Adrenal gland (tissue), 5 donors: ENCODE measurements around the gene ABCC4.

ENCODE experiments used
- POLR2A ChIP-seq, 2 donors: fragments of 450-650 bp; IDR thresholded peaks; one replicate each; pipeline ENCODE4 v1.6.1; 2017; ENCODE audit warnings: antibody characterized with exemption in 2 of 2, mild to moderate bottlenecking in 2 of 2, moderate library complexity in 1 of 2
- TF ChIP-seq, protein P1 (sequence below), 6 experiments: fragments of 450-650 bp in 4 of 6; fragments of 200-600 bp in 2 of 6; sonication (generic) in 1 of 6; IDR thresholded peaks; 1 replicate in 5 of 6; 2 replicates in 1 of 6; pipeline versions ENCODE4 v1.5.1 to v1.8.0; 2016 to 2021; ENCODE audit warnings: antibody characterized with exemption in 6 of 6, mild to moderate bottlenecking in 2 of 6, moderate library complexity in 1 of 6
- donor health status: DM: no; HTN: no; CAD: no.

- TF ChIP-seq, protein P1, sequence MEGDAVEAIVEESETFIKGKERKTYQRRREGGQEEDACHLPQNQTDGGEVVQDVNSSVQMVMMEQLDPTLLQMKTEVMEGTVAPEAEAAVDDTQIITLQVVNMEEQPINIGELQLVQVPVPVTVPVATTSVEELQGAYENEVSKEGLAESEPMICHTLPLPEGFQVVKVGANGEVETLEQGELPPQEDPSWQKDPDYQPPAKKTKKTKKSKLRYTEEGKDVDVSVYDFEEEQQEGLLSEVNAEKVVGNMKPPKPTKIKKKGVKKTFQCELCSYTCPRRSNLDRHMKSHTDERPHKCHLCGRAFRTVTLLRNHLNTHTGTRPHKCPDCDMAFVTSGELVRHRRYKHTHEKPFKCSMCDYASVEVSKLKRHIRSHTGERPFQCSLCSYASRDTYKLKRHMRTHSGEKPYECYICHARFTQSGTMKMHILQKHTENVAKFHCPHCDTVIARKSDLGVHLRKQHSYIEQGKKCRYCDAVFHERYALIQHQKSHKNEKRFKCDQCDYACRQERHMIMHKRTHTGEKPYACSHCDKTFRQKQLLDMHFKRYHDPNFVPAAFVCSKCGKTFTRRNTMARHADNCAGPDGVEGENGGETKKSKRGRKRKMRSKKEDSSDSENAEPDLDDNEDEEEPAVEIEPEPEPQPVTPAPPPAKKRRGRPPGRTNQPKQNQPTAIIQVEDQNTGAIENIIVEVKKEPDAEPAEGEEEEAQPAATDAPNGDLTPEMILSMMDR (IDR thresholded peaks at IDR 0.05), result no peak
- no peak for TF ChIP-seq POLR2A (IDR thresholded peaks at IDR 0.05)
These were observed 322.7 kb downstream of the ABCC4 start for GRCh38 chr13:94978516-94978915.
